Putamen (tissue), 1 donor: Measurements from ENCODE around the gene TM6SF1.
"Not testable (repeated sequence)": the region's sequence is repeated elsewhere in the genome, so short reads cannot be mapped to it uniquely, and the experiment has no call there.

Source experiments
- DNase-seq: peaks from one replicate; pipeline ENCODE4 v3.0.0-alpha.2; 2016; ENCODE audit warnings: low spot score

The TM6SF1 gene

GRCh38 chr15:83088876-83089275, 18.6 kb upstream of the TM6SF1 start:
- DNase-seq, result no peak

GRCh38 chr15:83090465-83090864, 17.0 kb upstream of the TM6SF1 start:
- no peak for DNase-seq

GRCh38 chr15:83091965-83092308, 15.5 kb upstream of the TM6SF1 start:
- DNase-seq, result not testable (repeated sequence)

- peak; percentile 50 for DNase-seq
Measured at GRCh38 chr15:83092309-83092976, 15.0 kb upstream of the TM6SF1 start.

- DNase-seq, result no peak
Measured at GRCh38 chr15:83094583-83094982, 12.9 kb upstream of the TM6SF1 start.

DNA sequence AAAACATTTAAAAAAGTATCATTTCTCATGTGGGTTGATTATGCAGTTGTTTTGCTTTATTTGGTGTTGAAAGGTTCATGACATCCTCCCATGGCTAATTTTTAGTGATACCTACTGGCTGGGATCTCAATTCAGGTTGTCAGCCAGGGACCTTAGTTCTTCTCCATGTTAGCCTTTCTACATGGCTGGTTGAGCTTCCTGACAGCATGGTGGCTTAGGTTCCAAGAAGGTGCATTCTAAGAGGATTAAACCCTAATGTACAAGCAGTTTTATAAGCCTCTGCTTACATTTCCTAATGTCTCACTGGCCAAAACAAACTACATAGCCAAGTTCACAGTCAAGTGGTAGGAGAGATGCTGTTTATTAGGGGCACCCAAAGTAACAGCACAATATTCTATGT, 9.4 kb upstream of the TM6SF1 start:
- DNase-seq, result no peak

DNA sequence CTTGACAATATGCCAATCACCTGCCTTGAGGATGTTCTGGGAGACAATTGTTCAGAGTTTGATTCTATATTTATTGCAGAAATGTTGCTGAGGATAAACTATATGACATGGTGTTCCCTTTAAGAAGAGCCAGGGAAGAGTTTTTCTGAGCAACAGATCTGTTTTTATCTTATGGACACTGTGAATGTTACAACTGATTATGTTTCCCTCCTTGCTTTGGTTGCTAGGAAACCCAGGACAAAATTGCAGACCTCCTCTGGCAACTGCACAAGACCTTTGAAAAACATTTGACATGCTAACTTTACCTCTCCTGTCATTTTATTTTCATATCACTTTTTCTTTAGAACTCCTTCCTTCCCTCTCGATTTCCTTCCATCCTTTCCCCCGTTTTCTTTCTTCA, 8.2 kb upstream of the TM6SF1 start:
- DNase-seq, result no peak

- peak; percentile 27 for DNase-seq
Measured at GRCh38 chr15:83100097-83100646, 7.3 kb upstream of the TM6SF1 start.

DNA sequence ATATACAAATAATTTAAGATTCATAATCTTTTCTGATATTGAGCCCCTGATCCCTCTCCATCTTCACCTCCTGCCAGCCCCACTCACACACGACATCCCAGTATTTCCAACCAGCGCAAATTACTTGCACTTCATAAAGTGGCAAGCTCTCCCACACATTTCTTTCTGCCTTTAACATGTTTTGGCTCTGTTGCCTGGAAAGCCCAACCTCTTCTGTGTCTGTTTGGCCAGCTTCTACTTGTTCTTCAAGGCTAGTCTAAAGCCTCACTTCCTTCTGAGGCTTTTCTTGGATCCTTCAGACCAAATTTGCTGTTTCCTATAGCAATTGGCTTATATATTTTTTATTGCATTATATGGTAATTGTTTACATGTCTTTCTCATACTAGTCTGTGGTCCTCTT, 5.1 kb upstream of the TM6SF1 start:
- DNase-seq, result no peak

- DNase-seq, result no peak
Measured at GRCh38 chr15:83104141-83104540, 3.3 kb upstream of the TM6SF1 start.

DNA sequence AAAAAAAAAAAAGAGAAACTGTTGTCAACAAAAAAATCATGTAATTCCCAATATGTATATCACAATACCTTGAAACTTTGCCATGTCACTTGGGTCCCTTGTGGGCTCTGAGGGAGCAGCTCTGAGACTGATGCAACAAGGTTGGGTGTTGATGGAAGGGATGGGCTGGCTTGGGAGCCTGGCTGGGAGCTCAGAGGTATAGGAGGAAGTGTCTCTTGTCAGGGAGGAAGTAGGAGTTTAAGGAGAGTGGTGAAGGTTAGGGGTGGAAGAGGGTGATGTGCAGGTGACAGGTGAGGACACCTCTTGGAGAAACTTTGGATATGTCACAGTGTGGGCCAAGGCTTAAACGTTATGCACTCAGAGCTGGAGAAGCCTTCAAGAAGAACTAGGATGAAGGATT, 2.0 kb upstream of the TM6SF1 start:
- no peak for DNase-seq

DNA sequence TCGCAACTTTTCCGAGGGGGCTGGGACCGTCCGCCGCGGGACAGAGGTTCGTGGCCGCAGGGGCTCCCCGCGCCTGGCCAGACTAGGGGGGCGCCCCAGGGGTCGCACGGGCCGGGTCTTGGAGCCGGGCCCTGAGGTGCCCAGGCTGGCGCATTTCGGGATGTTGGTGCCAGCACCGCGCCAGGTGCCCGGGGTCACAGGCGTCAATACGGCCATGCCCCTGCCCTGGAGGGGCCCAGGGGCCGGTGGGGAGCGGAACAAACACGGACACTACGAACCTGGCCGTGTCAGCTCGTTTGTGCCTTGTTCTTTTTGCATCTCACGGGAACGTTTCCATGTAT, 366 bp downstream of the TM6SF1 start:
- no peak for DNase-seq

GRCh38 chr15:83108266-83109219, 1.1 kb downstream of the TM6SF1 start:
- peak; percentile 55 for DNase-seq

DNA sequence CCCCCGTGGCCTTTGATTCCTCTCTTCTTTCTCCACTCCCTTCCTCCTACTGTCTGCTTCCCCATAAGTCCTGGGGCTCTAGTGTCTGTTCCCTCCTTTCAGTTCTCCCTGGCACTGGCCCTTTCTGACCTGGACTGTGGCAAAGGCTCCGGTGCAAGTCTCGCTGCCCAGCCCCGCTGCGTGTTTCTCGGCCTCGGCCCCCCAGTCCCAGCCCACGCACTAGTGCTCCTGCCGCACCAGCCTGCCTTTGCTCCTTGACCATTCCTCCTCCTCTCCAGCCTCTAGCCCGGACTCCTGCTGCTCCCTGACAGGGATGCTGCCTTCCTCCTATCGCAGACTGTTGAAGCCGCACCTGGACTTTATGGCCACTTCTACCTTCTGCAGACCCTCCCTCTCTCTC, 2.1 kb downstream of the TM6SF1 start:
- no peak for DNase-seq

DNA sequence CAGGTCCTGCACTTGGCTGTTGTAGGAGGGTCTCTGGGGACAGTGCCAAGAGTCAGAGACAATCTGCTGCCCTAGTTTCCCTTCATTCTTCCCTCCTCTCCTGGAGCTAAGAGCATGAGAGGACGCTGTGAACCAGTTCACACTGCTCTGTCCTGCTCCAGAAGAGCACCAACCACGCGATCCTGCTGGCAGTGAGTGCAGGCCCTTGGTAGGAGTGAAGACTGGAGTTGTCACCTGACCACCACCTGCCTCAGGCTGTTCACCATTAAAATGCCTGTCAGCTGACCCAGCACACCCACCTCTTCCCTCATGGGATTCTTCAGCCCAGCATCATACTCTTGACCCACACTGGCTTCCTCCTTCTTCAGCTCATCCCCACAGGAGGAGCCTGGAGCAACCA, 2.9 kb downstream of the TM6SF1 start:
- DNase-seq, result no peak

DNA sequence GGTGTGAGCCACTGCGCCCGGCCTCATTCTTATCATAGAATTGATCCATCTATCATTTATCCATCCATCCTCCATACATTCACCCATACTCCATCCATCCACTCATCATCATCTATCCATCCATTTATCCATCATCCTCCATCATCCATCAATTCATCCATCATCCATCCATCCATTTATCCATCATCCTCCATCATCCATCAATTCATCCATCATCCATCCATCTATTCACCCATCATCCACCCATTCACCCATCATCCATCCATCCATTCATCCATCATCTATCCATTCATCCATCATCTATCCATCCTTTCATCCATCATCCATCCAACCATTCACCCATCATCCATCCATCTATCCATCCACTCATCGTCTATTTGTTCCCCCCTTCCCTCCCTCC, 3.7 kb downstream of the TM6SF1 start:
- no peak for DNase-seq

- no peak for DNase-seq
Measured at GRCh38 chr15:83112233-83112955, 4.9 kb downstream of the TM6SF1 start.

GRCh38 chr15:83112956-83113299, 5.5 kb downstream of the TM6SF1 start:
- DNase-seq, result no peak

DNA sequence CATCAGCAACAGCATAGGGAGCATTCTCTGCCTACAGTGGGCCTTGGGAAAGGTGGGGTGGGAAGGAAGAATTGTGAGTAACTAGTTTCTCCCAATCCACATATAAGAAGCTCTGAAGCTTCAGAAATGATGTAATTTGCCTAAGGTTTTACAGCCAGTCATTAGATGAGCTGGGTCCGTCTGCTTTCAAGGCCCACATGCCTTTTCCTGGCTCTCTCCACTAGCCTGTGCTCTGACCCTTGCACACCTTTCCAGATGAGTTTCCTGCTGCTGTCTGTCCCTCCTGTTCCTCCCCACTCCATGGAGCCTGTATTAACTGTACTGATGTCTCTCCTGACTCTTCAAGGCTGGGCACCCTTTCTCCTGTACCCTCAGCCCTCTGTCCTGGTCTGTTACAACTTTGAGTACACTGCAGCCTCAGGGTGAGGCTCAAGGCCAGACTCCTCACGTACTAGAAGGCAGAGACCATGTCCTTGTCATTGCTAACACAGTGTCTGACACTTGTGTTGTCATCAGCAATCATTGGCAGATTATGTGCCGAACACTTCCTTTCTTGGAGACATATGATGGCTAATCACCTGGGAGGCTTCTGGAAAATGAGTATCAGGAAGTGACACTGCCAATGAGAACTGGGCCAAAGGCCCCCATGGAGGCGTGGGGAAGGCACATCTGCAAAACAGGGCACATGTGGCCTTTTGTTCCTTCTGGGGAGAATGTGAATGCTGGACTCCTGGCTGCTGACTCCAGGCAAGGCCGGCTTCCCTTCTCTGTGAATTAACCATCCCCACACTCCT, 6.6 kb downstream of the TM6SF1 start:
- no peak for DNase-seq

- DNase-seq, result no peak
Measured at GRCh38 chr15:83114856-83115255, 7.4 kb downstream of the TM6SF1 start.

DNA sequence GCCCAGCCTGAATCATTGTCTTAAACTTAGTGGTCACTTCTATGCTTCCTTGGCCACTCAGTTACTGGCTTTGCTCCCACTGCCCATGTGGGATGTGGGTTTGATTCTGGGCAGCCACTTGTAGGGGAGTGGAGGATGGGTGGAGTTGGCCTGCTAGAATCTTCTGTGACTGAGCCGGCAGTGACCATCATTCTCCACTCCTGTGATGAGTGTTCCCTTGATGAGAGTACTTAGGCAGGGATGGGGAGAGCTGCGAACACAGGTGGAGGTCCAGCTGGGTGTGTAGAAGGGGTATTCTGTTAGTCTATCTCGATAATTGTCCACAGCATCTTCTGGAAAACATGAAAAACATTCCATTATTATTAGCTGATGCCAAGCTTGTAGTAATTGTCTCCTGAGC, 8.0 kb downstream of the TM6SF1 start:
- no peak for DNase-seq
